Epidermal melanocyte (primary cell): ENCODE results near the gene POTEI.
"Not testable (repeated sequence)": the region's sequence is repeated elsewhere in the genome, so short reads cannot be mapped to it uniquely, and the experiment has no call there.

Experiments used
- DNase-seq: peaks from one replicate; pipeline ENCODE4 v3.0.0; 2011; ENCODE audit warnings: low spot score; ENCODE audit not compliant: insufficient read length

Gene POTEI

GRCh38 chr2:130509228-130509627 lies at the start of gene POTEI:
Gene POTEI, minus strand, starts transcription at chr2:130509328. Its CDS starts 93 bp downstream, at chr2:130509235.
- DNase-seq: not testable (repeated sequence)

DNA sequence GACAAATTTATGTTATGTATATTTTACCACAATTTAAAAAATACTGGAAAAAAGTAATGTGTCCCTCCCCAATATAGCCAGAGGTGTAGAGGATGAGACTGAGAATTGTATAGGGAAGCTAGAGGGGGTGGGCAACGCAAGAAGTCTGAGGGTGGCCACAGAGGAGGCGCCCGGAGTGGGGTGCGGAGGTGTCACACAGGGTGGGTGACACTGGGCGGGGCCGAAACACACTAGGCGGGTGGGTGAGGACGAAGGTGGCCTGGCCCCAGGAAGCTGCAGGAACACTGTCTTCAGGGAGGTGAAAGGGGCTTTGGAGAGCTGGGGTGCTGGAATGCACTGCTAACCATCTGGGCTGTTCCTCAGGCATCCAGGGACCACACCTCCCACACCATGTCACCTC lies 47.3 kb upstream of the POTEI start:
- not testable (repeated sequence) for DNase-seq

GRCh38 chr2:130554178-130554577 lies 45.0 kb upstream of the POTEI start:
- DNase-seq: not testable (repeated sequence)

GRCh38 chr2:130549475-130549874 lies 40.3 kb upstream of the POTEI start:
- DNase-seq: not testable (repeated sequence)

GRCh38 chr2:130548418-130548817 lies 39.3 kb upstream of the POTEI start:
- not testable (repeated sequence) for DNase-seq

- DNase-seq: not testable (repeated sequence)
Measured at GRCh38 chr2:130544978-130545377, 35.9 kb upstream of the POTEI start.

DNA sequence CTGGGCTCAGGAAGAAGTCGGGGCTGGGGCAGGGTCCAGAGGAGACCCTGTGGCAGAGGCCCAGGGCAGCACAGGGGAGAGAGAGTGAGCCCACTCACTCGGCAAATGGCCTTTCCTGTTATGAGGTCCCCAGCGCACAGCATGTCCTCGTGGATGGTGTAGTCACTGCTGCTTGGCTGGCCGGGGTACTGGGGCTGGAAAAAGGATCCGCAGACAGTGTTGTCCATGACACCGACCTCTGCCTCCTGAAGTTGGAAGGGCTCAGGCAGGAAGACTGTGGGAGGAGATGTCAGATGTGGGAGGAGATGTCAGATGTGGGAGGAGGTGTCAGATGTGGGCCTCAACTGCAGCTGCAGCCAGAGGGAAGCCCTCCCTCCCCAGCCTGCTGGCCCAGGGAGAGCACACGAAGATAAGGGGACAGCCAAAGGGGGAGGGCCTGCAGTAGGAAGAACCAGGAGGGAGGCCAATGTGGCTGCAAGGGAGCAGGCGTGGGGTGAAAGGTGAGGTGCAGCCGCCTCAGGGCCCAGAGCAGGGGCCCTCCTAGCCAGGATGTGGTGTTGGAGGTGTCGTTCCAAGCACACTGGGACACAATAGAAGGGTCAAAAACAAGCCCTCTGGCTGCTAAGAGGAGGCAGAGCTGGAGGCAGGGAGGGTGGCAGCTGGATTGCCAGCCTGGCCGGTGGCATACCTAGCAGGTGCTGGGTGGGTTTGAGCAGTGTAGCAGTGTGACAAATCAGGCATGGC lies 34.8 kb upstream of the POTEI start:
- not testable (repeated sequence) for DNase-seq

DNA sequence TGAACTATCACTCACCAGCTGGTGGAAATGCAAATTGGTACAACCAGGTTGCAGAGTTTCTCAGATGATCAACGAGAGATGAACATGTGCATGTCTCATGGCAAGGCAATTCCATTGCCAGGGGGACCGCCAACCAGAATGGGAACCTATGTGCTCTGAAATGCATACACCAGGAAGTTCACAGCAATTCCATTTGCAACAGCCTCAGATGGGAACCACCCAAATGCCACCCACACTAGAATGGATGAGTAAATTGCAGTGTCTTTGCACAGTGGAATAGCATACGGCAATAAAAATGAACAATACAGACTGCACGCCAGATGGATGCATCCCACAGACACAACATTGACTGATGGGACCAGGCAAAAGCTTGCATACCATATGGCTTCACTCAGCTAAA lies 33.7 kb upstream of the POTEI start:
- DNase-seq: not testable (repeated sequence)

DNA sequence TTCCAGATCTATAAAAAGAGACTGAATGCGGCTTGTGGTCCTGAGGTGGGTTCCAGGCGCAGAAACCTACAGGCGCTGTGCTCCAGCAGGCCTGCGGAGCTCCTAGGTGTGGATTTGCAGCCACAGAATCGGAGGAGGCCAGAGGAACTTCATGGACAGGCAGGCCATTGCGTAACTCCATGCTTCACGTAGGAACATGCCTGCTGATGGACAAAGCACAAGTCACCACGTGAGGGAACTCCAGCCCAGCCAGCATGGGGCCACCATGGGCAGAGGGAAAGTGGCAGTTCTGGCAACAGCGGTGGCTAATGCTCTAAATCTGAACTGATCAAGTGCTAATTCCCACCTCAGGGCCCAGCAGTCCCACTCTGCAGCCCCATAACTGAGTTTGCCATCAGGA lies 29.1 kb upstream of the POTEI start:
- DNase-seq: not testable (repeated sequence)

GRCh38 chr2:130536654-130537053 lies 27.5 kb upstream of the POTEI start:
- not testable (repeated sequence) for DNase-seq

DNA sequence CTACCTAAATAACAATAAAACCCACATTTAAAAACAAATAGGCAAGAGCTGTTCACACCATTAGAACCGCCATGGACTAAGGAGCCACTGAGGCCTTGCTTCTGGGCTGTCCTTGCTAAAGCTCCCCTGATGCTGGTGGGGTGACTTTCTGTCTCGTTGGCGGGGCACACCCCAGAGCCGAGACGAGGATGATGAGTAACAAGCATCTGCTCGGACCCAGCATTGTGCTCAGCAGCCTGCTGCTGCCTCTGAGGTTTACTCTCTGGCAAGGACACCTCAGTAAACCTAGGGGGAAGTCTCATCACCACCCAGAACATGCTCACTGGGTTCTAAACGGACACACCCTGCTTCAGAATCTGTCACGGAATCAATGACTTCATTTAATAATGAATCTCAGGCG lies 22.5 kb upstream of the POTEI start:
- DNase-seq: not testable (repeated sequence)

GRCh38 chr2:130531225-130531624 lies 22.1 kb upstream of the POTEI start:
- not testable (repeated sequence) for DNase-seq

- not testable (repeated sequence) for DNase-seq
Measured at GRCh38 chr2:130530212-130530611, 21.1 kb upstream of the POTEI start.

DNA sequence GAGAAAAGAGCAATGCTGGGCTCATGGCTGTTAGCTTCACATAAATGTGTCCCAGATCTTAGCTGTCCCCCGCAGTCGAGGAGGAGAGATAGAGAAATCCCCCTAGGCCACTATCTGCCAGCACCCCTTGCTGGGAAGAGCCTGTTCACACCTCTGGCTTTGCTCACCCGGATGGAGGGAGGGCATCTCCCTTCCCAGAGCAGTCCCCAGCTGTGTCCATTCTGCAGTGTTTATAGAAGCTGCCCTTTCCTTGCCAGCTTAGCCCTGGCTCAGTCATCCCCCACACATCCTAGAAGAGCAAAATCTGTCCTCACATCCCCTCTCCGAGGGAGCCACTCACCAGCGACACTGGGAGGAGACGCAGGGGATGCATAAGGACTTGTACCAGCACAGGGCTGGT lies 20.4 kb upstream of the POTEI start:
- not testable (repeated sequence) for DNase-seq

DNA sequence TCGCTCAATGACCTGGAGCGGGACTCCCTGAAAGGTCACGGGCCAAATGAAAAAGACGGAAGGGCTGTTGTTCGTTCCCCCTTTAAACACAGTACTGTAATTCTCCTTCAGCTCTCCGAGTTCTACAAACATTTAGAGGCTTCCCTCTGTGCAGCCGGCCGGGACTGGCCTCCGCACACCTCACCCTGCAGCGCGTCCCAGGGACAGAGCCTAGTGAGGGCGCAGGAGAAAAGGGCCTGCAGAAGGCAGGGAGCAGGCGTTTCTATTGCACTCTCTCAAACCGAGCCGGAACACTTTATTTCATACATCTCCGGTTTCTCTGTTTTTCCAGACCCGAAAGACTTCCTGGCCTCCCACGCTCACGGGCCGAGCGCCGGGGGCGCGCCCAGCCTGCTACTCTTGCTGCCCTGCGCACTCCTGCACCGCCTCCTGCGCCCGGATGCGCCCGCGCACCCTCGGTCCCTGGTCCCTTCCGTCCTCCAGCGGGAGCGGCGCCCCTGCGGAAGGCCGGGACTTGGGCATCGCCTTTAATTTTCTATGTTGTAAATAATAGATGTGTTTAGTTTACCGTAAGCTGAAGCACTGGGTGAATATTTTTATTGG lies 18.3 kb upstream of the POTEI start:
- not testable (repeated sequence) for DNase-seq

GRCh38 chr2:130522390-130522789 lies 13.3 kb upstream of the POTEI start:
- not testable (repeated sequence) for DNase-seq

GRCh38 chr2:130520992-130521391 lies 11.9 kb upstream of the POTEI start, which contains the start of gene CFC1B:
Gene CFC1B, plus strand, starts transcription at chr2:130521222. Its CDS starts 263 bp downstream, at chr2:130521485.
- not testable (repeated sequence) for DNase-seq

- DNase-seq: not testable (repeated sequence)
Measured at GRCh38 chr2:130518516-130519106, 9.5 kb upstream of the POTEI start.

DNA sequence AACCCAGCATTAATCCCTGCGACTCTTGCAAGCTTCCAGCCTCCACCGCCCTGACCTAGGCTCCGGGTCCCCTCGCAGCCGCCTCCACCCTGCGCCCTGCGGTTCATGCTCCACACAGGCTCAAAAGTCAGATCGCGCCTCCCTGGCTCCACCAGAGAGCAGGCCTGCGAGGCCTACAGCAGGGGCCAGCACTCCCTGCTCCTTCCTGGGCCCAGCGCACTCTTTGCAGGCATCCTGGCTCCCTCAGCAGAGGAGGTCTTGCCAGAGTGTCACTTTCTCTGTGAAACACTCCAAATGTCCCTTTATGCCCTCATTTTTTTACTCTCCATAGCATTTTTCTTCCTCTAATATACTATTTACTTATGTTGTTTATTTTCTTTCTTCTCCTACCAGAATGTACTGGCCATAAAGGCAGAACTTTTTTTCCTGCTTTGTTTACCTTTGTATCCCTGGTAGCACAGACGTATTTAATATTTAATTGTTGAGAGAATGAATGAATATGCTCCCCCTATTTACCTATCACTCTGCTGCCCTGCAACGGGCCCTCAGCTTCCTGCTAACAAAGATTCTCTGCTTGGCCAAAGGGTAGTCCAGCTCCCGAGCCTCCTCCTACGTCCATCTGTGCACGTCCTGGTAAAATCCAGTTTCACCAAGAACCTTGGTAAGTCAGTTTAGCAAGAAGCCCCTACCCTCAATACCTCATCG lies 2.8 kb upstream of the POTEI start:
- not testable (repeated sequence) for DNase-seq

GRCh38 chr2:130510807-130511746 lies 1.9 kb upstream of the POTEI start:
- not testable (repeated sequence) for DNase-seq
